ENCODE data around the gene EIF3A.

DNA sequence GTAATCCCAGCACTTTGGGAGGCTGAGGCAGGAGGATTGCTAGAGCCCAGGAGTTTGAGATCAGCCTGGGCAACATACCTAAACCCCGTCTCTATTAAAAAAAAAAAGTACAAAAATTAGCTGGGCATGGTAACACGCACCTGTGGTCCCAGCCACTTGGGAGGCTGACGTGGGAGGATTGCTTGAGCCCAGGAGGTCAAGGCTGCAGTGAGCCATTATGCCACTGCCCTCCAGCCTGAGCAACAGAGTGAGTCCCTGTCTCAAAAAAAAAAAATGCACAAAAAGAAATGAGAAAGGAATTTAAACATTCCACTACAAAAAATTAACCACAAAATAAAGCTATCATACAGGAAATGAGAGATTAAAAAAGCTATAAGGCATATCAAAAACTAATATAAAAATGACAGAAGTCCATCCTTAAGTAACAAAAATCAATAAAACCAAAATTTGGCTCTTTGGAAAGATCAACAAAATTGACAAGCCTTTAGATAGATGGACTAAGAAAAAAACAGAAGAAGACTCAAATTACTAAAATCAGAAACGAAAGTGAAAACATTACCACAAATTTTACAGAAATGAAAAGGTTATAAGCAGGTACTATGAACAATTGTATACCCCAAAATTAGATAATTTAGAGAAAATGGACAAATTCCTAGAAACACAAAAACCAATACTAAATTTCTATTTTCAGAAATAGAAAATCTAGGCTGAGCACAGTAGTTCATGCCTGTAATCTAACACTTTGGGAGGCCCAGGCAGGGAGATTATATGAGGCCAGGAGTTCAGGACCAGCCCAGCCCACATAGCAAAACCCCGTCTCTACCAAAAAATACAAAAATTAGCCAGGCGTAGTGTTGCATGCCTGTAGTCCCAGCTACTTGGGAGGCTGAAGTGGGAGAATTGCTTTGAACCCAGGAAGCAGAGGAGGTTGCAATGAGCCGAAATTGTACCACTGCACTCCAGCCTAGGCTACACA lies 93.5 kb downstream of the EIF3A start:
- TF ChIP-seq, protein P1, sequence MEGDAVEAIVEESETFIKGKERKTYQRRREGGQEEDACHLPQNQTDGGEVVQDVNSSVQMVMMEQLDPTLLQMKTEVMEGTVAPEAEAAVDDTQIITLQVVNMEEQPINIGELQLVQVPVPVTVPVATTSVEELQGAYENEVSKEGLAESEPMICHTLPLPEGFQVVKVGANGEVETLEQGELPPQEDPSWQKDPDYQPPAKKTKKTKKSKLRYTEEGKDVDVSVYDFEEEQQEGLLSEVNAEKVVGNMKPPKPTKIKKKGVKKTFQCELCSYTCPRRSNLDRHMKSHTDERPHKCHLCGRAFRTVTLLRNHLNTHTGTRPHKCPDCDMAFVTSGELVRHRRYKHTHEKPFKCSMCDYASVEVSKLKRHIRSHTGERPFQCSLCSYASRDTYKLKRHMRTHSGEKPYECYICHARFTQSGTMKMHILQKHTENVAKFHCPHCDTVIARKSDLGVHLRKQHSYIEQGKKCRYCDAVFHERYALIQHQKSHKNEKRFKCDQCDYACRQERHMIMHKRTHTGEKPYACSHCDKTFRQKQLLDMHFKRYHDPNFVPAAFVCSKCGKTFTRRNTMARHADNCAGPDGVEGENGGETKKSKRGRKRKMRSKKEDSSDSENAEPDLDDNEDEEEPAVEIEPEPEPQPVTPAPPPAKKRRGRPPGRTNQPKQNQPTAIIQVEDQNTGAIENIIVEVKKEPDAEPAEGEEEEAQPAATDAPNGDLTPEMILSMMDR (IDR thresholded peaks at IDR 0.05): no peak
- TF ChIP-seq POLR2A (IDR thresholded peaks at IDR 0.05): no peak
